ENCODE results near the gene ASTN2.

Gene ASTN2

DNA sequence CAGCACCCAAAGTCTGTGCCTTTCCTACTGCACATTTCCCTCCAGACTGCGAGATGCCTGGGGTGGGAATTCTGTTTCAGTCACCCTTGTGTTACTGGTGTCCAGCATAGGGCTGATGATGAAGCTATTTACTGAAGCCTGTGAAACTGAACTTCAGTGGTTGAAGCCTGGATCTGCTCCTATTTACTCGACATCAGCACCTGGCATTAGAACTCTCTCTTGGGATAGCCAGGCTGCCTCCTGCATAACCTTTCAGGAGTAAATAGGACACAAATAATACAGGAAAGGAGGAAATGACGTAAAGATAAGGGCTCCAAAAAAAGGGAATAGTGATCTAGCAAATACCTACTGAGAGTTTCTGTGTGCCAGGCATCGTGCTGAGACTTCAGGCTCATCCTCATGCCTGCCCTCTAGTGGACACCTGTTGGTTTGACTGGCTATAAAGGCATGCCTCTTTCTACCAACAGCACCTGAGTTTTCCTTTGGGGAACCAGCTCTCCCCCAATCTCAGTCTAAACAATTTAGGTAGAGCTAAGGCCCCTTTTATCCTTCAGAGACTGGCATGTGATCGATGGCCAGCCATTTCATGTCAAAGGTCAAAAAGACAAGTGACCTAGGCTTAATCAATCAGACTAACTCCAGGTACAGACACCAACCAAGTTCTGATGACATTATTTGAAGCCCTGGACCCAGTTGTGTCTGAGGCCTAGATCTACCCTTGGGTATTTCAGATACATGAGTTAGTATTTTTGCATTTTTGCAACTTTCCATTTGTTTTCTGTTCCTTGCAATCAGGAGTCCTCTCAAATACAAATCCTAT lies 919.8 kb downstream of the ASTN2 start:
- no peak for DNase-seq

DNA sequence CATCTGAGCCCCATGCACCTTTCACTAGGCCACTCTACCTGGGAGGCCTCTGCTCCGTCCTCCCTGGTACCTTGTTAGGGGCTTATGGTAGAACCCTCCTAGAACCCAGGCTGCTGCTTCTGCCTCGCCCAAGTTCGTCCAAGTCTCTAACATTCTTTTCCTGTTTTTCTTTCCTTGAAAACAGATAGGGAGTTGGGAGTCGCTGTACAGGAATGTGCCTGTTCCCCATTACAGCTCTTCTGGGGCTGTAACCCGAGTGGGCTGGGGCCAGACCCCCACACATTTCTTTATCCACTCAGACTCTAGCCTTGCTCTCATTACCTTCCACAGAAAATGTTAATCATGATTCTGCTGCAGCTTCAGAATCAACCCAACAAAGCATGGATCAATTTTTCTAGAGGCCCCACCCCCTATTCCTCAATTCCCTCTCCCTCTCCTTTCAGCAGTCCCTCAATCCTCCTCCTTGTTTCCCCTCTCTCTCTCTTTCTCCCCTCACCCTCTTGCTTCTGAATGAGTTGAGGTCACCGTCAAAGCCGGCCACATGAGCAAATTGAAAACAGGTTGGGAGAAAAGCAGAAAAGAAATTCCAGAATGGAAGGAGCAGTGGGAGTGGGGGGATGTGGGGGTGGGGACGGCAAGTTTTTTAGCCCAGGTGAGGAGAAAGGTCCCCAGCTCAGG lies 921.5 kb downstream of the ASTN2 start:
- no peak for DNase-seq

DNA sequence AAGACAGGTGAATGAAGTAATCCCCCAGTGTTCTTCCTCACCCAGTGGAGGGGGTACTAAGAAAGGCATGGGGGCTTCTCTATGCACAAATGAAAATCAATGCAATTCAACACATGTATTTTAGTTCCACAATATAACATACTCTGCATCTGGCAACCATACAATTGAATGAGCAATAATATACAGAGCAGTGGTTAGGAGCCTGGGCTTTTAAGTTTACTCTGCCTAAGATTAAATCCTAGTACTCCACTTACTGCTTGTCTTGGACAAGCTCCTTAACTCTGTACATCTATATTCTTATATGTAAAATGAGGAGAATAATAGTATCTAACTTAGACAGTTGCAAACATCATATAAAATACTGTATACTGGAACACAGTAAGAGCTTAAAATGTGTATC lies 923.2 kb downstream of the ASTN2 start:
- DNase-seq: no peak

DNA sequence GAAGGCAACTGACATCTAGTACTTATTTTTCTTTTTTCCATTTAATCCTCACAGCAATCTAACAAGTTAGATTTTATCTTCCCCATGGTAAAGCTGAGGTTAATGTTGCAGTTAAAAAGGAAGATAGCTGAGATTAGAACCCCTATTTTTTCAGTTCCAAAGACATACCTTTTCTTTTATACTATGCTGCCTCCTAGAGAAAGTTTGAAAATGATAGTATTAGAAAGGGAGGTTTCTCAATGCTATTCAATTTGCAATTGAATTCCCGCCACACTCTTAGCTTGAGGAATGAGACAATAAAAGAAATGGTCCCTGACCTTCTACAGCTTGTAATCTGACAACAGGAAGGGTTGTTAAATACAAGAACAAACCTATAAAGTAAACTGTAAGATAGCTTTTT lies 923.6 kb downstream of the ASTN2 start:
- no peak for DNase-seq

DNA sequence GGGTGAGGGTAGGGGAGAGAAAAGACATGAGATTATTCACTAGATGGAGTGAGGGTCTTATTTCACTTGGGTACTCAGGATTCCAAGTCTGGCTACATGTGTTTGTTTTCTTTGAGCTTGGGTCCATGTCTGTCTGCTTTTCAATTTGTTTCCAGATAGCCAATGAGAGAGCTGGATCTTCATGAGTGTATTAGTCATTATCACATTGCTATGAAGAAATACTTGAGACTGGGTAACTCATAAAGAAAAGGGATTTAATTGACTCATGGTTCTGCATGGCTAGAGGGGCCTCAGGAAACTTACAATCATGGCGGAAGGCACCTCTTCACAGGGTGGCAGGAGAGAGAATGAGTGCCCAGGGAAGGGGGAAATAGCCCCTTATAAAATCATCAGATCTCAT lies 924.5 kb downstream of the ASTN2 start:
- no peak for DNase-seq

DNA sequence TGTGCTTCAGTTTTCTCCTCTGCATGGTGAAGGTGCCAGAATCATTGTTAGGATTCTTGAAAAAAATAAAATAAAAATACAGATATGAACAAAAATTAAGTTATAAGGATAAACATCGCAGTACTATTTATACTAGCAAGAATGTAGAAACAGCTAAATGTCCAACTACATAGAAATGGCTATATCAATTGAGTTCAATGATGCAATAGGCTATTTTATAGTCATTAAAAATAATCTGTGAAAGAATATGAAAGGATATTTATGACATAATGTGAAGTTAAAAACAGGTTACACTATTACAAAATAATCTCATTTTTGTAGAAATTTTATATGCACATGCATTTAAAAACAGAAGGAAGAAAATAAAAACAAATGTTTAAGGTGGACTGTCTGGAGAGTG lies 926.5 kb downstream of the ASTN2 start:
- DNase-seq: no peak

DNA sequence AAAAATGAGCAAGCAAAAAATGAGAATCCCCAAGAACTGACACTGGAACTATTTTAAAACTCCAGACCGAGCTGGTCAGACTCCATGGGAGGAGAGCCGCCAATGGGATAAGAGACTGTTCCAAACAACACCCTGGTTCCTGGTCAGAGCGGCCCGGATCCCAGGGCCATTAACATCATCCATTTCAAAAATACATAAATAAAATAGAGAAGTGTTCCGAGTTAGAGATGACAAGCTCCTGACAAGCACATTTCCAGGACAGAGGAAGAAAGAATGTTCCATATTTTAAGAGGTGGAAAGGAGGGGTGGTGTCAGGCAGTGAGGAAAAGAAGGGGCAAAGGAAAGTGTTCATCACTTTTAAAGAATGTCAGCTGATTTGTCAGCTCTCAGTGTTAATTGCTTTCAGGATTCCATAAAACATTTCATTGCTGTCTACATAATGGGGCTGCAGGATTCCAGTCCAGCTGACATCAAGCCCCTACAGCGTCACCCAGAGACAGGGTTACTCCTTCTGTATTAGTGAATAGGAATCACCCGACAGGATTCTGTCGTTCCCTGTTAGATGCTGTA lies 930.3 kb downstream of the ASTN2 start:
- DNase-seq: no peak

DNA sequence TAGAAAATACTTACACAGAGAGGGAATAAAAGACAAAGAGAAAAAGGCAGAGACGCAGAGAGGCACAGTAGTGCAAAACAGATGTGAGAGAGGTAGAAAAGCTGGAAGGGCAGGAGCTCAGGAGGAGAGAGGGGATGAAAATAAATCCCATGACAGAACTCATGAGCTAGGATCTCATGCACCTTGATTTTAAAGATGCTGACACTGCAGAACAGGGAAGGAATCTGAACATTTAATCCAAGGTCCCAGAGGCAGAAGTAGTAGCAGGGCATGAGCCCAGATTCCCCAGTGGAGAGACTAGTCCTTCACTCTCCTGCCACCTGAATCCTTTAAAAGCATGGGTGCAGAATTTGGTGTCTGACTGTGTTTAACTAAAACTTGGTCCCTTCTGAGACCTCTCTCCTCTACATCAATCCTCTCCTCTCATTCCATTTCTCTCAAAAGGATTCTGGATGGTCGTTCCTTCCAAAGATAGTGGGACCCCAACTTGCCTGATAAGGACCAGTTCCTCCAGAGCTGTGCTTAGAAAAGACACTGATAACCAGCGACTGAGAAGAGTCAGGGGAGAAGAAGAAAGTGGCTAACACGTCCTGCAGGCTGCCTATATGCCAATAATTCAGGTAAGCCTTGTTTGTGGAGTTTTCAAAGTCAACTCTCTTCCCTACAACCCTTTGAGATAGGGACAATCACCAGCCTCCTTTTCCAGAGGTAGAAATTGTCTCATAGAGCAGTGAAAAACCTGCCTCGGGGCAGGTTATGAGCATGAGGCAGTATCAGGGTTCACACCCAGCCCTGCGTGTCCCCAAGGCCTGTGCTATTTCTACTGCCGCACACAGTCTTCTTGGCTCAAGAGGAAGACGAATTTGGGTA lies 931.0 kb downstream of the ASTN2 start:
- no peak for DNase-seq

DNA sequence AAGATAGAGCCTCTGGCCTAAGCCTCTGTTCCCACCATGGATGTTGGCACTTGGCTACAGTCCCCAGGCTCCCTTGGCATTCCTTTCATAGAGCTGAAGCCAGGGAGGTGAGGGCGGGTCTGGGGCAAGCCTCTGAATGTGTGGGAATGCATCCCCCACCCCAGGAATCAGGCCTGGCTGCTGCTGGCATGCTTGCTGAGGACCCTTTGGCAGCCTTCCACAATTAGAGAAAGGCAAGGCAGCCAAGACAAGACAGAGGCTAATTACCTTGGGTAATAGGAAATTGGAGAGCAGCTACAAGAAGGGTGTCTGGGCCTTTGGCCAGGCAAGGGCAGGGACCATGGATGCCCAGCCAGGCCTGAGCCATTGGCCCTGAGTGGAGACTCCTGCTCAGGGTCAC lies 932.1 kb downstream of the ASTN2 start:
- no peak for DNase-seq

DNA sequence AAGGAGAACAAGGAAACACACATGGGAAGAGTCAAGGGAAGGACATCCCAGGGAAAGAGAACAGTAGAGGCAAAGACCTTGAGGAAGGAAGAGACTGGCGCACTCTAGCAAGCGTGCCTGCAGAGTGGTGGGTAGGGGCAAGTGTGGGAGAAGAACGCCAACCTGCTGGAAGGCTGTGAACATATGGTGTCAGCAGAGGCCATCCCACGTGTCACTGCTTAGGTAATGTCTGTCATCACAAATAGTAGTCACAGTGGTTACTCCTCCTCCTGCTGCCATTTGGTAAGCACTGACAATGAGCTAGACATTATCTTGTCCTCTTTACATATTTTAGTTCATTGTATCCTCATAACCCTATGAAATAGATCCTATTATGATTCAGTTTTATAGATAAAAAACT lies 934.2 kb downstream of the ASTN2 start:
- DNase-seq: no peak

DNA sequence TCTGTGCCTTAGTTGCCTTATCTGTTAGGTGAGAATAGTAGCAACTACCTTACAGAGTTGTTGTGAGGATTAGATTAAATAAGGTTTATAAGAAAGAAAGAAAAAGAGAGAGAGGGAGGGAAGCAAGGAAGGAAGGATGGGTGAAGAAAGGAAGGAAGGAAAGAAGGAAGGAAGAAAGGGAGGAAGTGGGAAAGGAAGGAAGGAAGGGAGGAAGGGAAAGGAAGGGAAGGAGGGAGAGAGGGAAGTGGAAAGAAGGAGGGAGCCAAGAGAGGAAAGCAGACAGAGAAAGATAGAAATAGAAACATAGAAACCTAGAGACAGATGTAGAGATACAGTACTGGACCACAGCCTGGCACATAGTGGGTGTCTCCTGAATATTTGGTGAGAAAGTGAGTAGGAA lies 934.9 kb downstream of the ASTN2 start:
- DNase-seq: no peak

DNA sequence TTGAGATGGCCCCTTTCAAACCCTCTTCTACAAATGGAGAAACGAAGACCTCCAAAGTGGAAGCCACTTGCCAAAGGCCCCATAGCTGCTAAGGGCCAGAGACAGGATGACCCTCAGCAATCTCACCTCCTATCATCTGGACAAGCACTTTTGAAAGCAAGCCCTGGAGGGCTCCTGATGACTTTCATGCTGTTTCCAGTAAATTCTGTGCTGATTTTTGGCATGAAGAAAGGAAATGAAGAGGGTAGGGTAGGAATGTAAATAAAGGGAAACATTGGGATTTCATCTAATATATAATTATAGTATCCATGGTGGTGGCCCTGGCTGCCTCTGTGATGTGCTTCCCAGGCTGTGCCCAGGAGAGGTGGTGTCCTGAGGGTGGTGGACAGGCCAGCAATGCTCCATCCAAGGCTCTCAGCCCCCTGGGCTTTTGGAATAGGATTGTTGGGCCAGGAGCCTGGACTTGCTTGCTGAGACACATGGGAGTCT lies 935.8 kb downstream of the ASTN2 start:
- DNase-seq: no peak

DNA sequence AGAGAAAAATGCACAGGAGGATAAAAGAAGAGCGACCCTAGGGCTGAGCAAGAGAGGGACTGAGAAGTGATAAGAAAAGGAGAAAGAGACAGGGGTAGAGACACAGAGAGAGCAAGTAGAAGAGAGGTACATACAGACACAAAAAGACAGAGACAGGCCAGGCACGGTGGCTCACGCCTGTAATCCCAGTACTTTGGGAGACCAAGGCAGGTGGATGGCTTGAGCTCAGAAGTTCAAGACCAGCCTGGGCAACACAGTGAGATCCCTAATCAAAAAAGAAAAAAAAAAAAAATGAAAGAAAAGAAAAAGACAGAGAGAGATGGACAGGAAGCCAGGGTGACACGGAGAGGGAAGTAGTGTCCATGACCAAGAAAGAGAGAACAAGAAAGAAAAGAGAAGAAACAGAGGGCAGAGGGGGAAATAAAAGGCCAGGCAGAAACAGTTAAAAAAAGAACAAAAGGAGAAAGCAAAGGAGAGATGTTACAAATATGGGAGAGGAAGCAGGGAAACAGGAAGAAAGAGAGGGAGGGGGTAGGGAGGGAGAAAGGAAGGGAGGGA lies 937.2 kb downstream of the ASTN2 start:
- no peak for DNase-seq

DNA sequence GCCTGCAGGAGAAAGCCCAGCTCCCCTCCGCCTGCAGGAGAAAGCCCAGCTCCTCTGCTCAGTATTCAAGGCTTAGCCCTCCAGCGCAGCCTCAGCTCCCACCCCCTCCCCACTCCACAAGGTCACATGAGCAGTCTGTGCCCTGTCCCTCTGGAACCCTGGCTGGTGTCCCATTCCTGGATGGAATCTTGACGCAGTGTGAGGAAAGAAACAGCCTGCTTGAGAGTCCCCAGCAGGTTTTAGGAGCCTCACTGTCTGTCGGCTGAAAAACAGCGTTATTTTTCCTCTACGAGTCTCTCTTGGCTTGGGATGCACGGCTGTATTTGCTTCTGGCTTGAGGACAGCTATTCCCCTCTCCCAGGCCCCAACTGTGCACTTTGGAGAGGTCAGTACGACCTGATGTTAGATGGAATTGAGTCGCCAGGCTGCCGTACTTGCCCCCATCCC lies 937.9 kb downstream of the ASTN2 start:
- no peak for DNase-seq

DNA sequence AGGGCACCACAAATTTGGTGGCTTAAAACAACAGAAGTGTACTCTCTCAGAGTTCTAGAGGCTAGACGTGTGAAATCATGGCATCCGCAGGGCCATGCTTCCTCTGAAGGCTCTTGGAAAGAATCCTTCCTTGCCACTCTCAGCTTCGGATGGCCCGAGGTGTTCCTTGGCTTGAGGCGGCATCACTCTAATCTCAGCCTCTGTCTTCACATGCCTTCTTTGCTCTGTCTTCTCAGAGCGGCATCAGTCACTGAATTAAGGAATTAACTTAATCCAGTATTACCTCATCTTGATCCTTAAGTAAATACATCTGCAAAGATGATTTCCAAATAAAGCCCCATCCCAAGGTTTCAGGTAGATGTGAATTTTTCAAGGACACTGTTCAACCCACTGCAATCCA lies 938.9 kb downstream of the ASTN2 start:
- DNase-seq: no peak

DNA sequence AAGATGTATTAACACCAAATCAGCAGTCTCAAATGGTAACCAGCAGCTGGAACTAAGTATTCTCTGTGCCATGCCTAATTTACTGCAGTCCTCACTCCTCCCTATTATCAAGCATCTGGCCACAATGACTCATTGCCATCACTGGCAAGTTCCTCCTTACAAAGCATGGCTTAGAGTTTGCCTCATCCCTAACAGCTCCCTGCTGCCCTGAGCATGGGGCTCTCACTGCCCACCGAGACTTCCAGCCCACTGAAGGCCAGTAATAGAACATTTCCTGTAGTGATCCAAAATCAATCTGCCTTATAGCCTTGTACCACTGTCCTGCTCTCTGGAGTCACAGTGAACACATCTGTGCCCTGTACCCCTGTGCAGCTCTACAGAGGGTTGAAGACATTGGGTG lies 939.7 kb downstream of the ASTN2 start:
- no peak for DNase-seq

DNA sequence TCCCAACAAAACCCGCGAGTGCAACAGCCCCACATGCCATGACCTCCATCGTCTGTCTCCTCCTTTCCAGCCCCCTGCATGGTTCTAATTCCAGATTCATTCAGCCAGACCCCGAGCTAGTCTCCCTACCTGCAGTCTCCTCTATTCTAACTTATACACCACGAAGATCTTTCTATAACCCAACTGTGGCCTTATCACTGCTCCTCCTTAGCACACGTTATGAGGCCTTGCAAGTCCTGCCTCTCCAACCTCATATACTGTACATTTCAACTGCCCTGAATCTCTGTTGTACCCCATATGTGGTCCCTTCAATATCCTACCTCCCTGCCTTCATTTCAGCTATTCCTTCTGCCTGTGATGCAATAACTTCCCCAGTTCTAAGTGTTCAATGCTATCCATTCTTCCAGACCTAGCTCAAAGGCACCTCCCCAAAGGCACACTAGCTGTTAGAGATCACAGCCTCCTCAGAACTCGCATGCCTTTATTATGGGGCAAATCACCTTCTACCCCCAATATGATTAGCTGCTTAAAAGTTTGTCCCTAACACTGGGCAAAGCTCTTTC lies 942.8 kb downstream of the ASTN2 start:
- no peak for DNase-seq

DNA sequence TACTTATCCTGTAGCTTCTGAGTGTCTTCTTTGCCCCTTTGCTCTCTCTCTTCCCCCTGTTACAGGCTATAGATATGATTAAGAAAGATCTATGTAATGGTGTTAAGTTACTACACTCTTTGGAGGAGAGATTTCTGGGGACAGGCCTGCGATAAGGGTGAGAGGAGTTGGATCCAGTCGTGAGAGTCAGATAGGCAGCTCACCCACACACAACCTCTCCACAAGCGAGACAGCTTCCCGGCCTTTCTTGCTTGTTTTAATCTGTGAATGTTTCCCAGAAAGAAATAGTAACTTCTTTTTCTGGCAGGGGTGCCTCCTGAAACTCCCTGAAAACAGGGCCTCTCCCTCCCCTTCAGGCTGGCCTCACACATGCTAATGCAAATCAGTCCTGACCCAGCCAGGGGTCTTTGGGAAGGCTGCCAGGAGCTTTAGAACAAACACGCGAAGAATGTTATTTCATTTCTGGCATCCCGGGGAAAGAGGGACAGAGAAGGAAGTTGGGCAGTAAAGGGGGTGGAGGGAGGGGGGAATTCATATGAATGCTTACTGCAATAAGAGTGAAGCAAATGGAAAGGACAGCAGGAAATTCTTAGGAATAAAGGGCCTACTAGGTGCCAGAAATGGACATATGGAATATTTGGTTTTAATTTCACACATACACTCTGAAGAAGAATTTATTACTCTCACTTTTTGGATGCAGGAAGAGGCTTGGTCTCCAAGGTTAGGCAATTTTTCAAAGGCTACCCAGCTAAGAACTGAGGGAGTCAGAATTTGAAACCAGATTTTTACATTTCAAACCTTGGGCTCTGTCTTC lies 943.6 kb downstream of the ASTN2 start:
- DNase-seq: no peak

DNA sequence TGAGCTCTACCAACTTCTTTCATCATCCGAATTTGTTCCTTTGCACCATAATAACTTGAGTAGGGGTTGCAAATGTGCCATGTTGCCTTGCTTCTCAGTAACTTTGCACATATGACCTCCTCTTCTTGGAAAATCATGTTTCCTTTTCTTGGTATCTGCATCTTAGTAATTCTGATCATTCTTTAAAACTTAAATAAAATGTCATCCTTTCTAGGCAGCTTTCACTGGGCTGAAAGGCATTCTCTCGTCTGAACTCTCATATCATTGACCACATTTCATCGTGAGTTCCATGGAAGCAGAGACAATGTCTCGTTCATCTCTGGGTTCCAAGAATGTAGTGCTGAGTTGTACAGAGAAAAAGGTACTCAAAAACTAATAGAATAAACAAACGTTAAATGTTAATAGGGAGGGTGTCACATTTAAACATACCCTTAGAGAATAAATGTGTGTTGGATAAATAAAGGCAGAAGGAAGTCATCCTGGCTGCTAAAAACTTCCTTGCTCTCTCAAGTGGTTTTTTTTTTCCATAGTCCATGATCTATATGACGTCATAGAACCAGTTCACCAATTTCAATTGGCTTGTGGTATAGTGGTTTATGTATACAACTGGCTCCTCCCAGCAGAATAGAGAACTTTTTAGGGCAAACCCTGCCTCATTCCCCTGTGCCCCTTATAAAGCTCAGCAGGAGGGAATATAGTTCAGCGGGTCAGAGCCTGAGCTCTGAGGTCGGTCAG lies 945.9 kb downstream of the ASTN2 start:
- no peak for DNase-seq

DNA sequence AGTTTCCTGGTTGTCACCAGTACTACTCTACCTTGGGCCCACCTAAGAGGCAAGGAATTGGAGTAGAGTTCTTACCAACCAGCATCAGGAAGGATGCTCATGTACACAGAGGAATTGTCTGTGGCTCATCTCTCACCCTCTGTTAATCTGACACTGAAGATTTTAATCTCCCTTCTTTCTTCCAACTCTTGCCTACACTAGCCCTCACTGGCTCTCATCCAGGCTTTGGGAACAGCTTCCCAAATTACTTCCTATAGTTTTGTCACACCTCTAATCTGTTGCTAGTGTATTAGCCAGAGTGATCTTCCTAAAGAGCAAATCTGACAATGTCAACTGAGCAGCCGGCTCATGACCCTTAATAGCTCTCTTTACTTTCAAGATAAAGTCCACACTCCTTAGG lies 946.5 kb downstream of the ASTN2 start:
- DNase-seq: no peak

All from effector CD4-positive, alpha-beta T cell (primary cell).